Left renal cortex interstitium (tissue), 4 donors: ENCODE measurements around the gene C4BPA. TPM values are rescaled to one million over a fixed set of nuclear protein-coding genes. Genes with fewer than 3 reads are reported as not detected.
A peak's percentile ranks its signal among the peaks of the same experiment; 100 is the strongest.

Source experiments
- DNase-seq, 4 donors: peaks; one replicate each; pipeline ENCODE4 v3.0.0-alpha.2; 2013; ENCODE audit warnings: low read depth in 4 of 4, low spot score in 2 of 4, missing footprints in 1 of 4
- polyA plus RNA-seq, 4 donors: library from polyadenylated mRNA; unstranded; fragments of 120-200 nt; gene quantifications; one replicate each; pipeline ENCODE4 v1.2.1, GENCODE V29; 2013; ENCODE audit not compliant: insufficient read length in 4 of 4

The C4BPA gene
- polyA plus RNA-seq, 4 donors, result 0.39 to 0.75 (median 0.58) TPM

DNA sequence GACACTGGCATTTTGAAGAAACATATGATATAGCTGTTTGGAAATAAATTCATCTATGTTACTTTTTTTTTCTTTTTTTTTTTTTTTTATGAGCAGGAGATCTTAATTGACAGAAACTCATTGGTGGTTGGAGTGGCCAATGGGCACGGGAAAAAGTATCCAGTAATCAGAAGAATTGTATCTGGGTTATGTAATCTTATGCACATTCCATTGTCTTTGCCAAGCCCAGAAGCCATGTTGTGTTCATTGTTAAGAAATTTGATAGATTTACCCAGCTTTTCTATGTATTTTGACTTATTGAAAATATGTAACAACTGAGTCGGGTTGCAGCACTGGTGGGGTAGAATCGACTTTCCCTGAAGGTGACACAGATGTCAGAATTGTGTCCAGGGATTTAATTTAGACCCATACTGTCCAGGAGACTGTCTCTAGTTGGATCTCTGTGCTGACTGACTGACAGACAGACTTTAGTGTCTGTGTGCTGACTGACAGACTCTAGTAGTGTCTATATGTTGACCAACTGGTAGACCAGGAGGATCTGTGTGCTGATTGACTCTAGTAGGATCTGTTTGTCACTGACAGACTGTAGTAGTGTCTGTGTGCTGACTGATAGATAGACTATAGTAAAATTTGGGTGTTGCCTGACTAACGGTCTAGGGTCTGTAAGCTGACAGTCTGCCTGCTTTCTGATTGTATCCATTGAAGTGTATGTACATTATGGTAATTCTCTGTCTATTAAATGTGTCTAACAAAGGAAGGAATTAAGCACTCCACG lies 27.7 kb upstream of the C4BPA start:
- no peak for DNase-seq

DNA sequence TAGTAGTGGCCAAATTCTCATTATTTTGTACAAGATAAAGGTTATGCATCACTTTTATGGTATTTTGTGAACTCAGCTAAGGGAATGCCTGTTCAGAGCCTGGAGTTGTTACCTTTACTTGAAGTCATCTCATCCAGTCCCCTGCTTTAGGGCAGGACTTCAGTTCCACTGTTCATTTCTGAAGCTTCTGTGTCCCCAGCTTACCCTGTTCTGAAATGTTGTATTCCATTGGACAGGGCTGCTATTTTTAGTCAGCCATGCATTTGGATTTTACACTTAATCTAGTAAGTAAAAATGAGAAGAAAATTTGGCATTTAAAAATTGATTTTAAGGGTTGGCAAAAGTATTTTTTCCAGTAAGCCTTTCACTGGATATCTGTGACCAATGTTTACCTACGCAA lies 27.0 kb upstream of the C4BPA start:
- no peak for DNase-seq

DNA sequence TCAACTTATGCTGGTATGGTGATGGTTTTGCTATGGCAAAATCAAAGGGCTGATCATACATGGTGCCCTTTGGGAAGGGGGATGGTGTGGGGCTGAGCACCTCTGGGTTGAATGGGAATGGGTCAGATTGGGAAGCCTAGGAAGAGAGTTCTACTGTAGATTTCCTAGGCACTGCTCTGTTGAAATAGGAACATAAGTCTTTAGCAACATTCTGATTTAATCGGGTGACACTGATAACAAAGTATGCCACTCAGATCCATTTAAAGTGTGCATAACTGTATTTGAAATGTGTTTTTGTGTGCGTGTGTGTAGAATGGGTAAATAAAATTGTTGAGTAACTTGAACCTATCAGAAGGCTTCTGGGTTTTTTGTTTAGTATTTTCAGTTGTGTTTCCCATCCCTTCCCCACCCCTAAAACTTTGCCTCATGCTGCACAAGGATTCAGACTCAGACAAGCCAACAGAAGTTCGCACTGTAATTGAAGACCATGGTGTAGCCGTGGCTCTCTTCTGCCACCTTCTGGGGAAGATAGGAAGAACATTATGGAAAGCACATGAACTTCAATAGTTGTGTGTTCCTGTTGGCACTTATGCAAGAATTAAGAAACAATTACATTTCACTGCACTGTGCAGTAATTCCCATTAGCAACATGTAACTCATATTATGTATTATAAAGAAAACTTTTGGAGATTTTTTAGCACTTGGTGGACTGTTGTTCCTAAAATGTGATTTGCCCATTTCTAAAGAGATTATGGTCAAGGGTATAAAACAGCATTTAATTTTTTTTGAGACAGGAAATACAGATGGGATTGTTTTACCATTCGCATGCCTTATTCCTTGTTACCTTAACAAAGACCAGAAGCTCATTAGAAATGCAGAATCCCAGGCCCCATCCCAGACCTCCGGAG lies 26.3 kb upstream of the C4BPA start:
- DNase-seq, result peak; percentile 66 to 81 (median 72)

DNA sequence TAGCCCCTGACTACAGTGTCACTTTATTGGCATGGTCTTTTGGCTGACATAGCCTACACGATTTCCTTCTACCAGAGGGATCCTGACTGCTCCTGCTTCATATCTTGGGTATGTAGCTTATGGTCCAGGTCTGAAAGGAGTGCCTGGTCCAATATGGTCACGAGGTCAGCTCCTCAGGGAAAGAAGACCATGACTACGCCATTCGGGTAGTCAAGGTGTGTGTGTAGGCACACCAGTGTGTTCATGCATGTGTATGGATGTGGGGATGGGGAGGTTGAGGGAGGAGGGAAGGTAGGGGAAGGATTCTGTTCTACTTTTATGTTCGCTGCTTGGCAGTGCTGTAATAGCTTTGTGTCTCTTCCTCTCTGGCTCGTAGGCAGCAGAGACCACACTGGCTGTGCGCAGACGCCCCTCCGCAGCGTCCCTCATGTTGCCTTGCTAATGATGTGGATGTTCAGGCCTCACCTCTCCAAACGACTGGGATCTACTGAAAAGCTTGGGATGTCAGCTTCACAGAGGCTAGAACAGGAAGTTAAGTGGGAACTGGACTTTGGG lies 25.4 kb upstream of the C4BPA start:
- DNase-seq, result no peak

DNA sequence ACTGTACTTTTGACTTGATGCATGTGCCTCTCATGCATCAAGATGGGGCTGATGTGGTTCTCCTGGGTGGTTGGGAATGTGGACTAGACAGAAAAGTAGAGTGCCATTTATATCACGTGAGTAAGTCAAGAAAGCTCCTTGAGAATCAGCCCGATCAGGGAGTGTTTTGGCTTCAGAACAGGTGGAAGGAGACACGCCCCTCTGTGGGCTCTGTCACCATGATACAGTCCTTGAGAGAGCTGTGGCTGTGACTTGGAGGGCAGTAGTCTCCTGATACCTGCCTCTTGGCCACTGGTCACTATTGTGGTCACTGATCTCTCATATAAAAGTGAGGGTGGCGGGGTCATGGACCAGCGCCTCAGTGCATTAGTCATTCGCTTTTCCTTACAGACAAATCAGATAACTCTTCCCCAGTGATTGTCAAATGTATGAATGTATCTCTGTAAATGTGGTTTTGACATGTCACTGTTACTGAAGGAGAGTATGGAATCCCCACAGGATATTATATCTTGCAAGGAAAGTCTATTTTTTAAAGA lies 24.3 kb upstream of the C4BPA start:
- DNase-seq, result no peak

DNA sequence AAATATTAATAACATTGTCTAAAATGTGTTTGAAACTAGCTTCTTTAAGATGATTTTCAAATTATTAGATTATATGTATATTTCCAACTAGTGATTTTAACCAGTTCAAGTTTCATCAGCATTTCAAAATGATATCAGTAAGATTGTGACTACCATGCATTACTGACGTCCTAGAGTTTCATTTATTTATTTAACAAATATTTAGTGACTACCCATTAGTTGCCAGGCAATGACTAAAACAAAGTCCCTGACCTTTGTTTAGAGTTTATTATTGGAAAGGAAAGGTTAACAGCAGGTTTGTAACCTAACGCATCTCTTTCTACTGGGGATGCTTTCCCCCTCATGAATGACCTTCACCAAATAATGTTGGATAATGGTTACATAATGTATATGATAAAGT lies 22.9 kb upstream of the C4BPA start:
- no peak for DNase-seq

DNA sequence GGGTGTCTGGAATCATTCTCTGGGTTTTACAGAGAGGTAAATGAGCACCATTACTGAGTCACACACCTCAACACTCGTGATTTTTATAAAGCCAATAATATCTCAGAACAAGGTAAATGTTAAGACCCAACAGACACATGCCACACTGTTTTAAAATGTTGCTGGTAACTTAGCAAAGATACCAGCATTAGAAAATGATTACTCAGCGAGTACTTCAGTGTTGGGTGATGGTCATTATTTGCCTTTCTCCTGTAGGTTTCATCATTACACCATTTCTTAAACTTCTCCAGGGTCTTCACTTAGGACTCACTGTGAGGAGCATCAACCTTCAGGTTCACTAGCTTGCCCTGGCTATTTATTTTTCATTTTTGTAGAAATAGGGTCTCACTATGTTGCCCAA lies 22.2 kb upstream of the C4BPA start:
- DNase-seq, result no peak

DNA sequence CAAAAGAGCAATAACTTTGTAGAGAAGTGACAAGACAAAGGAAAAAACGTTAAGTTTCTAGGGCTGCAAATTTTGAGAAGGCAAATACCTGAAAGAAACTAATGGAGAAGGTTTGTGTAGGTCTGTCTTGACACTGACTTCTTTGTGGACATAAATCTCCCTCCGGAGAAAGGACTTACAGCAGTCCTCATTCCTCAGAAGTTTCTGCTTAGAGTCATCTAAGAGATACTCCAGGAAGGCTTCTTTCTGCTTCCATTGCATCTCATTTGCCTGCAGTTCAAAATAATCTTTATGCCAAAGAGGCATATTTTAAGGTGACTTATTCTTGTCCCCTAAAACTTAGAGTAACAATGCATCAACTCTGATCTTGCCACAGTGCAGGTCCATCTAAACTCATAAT lies 19.8 kb upstream of the C4BPA start:
- no peak for DNase-seq

DNA sequence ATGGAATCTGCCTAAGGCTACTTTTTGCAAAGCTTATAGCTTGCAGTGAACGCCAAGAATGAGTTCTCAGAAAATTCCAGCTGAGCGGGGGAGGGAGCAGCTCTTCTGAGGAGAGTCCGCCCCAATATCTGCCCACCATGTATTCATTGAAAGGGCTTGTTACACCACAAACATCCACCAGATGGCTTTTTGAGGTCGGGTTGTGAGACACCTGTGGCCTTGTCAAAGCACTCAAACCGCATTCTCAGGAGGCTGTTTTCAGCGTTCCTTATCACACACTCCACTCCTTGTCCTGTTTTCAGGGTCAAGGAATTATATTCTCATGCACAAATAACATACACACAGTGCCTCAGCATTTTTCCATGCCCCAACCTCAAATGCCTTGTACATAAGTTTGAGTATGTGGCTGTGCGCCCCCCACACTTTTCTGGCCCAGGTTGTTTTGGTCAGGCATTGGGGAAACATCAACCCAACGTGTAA lies 19.3 kb upstream of the C4BPA start:
- DNase-seq, result peak in 3 of 4 donors; percentile 28 to 60 (median 44)

DNA sequence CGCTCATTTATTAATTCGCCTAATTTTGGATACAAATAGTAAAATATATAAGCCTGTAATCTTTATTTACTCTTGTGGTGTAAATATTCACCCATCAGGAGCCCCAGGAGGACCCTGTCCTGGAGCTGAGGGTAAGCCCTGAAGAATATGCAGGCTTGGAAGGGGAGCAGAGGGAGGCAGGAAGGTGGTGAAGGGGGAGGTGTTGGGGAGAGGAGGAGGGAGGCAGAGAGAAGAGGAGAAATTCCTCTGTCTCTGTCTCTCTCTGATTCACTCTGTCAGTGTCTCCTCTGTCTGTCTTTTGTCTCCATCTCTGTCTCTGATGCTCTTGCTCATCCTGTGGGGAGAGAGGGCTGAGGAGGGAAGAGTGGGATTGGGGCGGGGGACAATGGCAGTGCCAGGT lies 18.1 kb upstream of the C4BPA start:
- no peak for DNase-seq

DNA sequence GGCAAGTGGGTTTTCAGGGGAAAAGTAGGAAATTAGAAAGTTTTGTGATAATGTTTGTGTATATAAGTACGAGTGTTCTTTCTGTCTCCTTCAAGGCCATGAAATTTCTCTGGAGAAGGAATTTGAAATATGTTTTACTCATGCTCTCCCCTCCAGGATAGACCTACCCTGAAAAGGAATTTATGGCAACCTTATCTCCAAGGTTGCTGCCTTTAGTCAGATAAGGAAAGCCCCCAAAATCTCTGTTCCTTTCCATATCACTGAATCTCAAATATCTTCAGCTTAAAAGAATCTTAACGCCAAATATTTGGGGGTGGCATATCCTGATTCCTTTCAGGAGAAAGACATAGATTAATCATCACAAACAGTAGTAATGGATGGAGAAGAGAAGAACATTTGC lies 15.9 kb upstream of the C4BPA start:
- no peak for DNase-seq

DNA sequence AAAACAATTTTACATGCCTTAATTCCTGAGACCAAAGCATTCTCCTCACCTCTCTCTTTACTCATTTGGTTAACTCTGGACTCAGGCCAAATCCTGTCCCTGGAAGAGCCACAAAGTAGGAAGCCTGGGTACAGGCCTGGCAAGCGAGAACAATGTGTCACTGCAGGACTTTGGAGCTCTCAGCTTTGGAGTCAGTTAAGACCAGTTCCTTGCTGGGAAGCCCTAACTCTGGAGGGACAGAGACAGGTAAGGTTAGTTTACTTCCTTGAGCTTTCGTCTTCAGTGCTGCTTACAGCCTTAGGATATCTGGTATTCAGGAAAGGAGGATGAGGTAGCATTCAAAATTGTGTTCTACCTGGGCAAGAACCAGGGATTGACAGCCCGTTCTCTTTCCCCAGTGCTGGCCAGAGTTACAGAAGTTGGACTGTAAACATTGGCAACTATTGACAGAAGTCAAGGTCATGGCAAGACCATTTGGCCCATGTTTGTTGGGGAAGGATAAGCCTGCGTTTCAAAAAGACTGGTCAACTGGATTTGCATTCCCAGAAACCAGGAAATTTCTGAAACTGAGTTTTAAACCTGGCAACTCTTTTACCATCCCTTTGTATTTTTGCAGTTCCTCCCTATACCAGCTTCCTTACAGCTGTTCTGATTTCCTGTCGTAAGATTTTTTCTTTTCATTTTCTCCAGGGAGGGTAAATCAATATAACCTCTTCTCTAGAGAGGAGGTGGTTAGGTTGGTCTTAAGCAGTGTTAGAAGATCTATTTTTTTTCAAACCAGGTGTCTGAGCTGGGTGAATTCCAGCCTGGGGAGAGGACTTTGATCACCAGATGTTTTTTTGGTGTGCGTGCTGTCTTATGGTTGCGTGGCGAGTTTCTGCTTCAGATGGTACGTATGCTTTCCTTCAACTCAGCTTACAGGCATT lies 15.1 kb upstream of the C4BPA start, which contains the start of gene C4BPB:
TSS of gene C4BPB (plus strand) at position 160 of the 926 bp plus-strand sequence. CDS start at position 832, 672 bp downstream.
- DNase-seq, result no peak

DNA sequence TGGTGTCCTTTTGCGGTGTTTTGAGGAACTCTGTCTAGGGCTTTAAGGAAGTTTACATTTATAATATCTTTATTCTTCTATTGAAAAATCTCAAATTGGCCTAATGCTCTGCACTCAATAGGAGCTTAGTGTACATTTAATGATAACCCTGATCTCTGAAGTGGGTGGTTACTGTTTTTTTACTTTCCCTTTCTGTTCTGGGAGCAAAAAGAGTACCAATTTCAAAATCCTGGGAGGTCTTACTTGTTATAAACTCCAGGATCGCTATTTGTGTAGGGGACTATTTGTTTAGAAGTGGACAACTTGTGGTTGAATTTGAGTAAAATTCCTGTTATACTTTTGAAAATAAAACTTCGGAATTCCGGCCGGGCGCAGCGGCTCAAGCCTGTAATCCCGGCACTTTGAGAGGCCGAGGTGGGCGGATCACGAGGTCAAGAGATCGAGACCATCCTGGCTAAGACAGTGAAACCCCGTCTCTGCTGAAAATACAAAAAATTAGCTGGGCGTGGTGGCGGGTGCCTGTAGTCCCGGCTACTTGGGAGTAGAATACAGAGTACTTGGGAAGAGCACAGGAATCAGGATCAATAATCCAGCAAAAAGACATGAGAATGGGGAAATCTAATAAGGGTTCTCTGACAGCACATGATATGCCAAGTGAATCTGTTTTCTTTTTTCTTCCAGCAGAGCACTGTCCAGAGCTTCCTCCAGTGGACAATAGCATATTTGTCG lies 14.2 kb upstream of the C4BPA start:
- no peak for DNase-seq

DNA sequence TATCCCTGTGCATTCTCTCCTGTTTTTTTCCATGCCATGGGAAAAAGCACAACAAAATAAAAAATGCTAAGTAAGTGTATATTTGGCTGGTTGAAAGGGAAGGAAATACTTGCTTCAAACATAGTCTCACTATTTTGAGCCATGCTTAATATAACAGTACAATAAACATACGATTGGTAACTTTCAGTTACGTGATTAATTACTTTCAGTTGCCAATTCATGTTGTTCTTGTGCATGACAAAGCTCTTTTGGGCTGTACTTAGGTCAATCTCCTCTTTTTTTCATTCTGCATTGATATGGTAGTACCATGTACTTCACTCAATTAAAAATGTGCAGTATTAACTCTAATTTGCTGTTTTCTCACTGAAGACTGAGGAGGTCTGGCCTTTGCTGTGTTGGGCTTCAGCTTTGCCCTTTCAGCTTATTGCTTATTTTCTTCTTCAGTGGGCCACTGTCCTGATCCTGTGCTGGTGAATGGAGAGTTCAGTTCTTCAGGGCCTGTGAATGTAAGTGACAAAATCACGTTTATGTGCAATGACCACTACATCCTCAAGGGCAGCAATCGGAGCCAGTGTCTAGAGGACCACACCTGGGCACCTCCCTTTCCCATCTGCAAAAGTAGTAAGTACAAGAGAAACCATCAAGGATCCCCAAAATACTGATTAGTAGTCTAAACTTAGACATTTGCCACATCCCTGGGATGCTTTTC lies 12.7 kb upstream of the C4BPA start:
- no peak for DNase-seq

DNA sequence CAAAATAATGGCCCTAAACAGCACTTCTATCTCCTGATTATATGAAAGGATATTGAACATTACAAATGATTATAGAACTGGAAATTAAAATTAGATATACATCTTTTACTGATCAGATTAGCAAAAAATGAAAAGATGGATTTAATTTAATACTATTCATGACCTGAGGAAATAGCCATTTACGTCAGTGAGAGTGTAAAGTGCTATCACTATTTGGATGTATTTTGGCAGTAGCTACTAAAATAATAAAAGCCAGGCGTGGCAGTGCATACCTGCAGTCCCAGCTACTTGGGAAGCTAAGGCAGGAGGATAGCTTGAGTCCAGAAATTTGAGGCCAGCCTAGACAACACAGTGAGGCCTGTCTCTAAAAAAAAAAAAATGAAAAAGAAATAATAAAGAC lies 10.1 kb upstream of the C4BPA start:
- no peak for DNase-seq

DNA sequence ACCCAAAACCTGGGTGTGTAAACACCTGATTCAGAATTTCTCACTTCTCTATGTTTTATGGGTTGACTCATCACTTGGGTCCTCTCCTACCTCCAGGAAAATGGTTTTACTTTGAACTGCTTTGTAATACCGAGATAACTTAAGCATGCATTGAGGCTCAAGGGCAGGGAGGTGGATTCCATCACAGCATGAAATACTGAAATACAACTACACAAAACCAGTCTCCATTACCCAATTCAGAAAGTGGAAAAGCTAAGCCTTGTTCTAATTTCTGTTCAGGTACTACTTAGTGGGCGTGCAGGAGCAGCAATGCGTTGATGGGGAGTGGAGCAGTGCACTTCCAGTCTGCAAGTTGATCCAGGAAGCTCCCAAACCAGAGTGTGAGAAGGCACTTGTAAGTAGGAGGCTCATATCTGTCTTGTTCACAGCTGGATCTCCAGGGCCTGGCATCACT lies 6.1 kb upstream of the C4BPA start:
- DNase-seq, result no peak

DNA sequence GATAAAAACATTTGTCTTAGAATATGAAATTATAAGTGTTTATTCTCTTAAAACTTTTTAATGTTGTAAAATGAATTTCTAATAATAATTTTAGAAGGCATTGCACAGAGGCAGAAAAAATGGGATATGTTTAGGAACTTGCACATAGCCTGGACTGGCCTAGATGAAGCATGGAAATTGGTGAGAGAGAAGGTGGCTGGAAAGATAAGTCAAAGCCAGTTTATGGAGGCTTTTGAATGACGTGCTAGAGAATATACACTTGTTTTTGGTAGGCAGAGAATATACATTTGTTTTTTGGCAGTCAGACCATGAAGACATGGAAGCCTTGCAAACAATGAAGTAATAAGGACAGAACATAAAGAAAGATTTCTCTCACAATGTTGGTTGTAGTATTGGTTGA lies 2.3 kb upstream of the C4BPA start:
- no peak for DNase-seq

DNA sequence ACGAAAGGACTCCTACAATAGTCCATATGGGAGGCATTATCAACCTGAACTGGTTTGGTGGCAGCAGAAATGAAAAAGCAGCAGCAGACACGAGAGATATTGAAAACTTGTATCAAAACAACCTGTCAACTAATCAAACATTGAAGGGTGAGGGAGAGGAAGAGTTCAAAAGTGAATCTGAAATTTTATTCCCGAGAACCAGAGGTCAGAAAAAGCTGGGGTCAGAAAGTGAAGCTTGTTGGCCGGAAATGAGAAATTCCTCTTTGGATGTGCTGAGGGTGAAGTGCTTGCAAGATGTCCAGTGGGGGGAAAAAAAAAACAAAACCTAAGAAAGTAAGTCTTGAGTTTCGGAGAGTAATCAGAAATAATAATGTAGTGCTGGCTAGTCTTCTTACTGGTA lies 1.9 kb upstream of the C4BPA start:
- DNase-seq, result no peak

DNA sequence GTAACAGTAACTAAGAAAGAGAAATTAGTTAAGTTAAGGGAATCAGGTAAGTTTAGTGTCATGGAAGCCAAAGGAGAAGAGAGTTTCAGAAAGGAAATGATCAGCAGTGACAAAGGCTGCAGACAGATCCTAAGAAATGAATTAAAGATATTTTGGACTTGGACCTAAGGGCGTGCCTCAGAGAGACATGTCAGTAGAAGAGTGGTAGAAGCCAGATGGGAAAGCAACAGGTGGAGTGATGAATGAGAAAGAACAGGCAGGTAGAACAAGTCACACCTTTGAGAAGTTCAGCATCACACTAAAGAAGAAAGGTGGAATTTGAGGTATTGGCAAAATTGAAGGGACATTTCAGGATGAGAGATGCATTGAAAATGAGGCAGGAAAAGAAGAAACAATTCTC lies 1.4 kb upstream of the C4BPA start:
- DNase-seq, result no peak
